GM12878 (cell line): ENCODE data around the gene PSMA7. TPM values are rescaled to one million over a fixed set of nuclear protein-coding genes. Genes with fewer than 3 reads are reported as not detected.
A peak's percentile ranks its signal among the peaks of the same experiment; 100 is the strongest.

Experiments
- ATAC-seq: fragments of 200-7000 bp; cut with Tn5 transposase; 3 replicates; pipeline ENCODE4 v1.9.1; 2020; ENCODE audit warnings: mild to moderate bottlenecking, moderate library complexity
- BruUV-seq: library from RNA; stranded (reverse); fragments of 400-500 nt; replicated peaks from 2 replicates; lab custom pipeline; 2021; lab: Mats Ljungman, UMichigan
- CTCF ChIA-PET: fragments of 300-600 bp; sonication (Branson Sonifier 250); formaldehyde crosslinking; extraction: SDS; loops from one replicate; lab custom pipeline; 2021; ENCODE audit warnings: inconsistent platforms; lab: Yijun Ruan, JAX
- POLR2A ChIA-PET: fragments of 350-600 bp; formaldehyde crosslinking; extraction: SDS; loops from one replicate; lab custom pipeline; 2021; ENCODE audit warnings: inconsistent platforms; lab: Charles Lee
- RAD21 ChIA-PET: fragments of 300-600 bp; sonication (Branson Sonifier 250); formaldehyde crosslinking; loops from one replicate; lab custom pipeline; 2023; ENCODE audit warnings: antibody characterized with exemption; ENCODE audit not compliant: unreplicated experiment; lab: Charles Lee
- SMC1A ChIA-PET: fragments of 300-600 bp; sonication (Branson Sonifier 250); formaldehyde crosslinking; loops from one replicate; lab custom pipeline; 2023; ENCODE audit not compliant: unreplicated experiment, uncharacterized antibody; lab: Charles Lee
- DNase-seq: peaks from one replicate; pipeline ENCODE4 v3.0.0-alpha.2; 2011; ENCODE audit warnings: low read depth, low spot score
- FAIRE-seq: peaks from 3 replicates; lab custom pipeline; 2011; peaks lifted over from hg19 to GRCh38; lab: Jason Lieb, UNC
- H2AFZ ChIP-seq: 2 replicates; pipeline ENCODE4 v1.6.0; 2011; ENCODE audit warnings: low read depth, low read length, control low read depth; ENCODE audit not compliant: control insufficient read depth
- H3K27ac ChIP-seq: 2 replicates; pipeline ENCODE4 v1.5.1; 2011; ENCODE audit warnings: control low read depth; ENCODE audit not compliant: control insufficient read depth, insufficient read depth
- H3K27me3 ChIP-seq, 2 experiments: replicated peaks in 1 of 2; 2 replicates each; pipeline versions ENCODE4 v1.6.0 to v1.6.1; 2011; ENCODE audit warnings: low read length in 1 of 2; ENCODE audit not compliant: control insufficient read depth in 2 of 2, insufficient read depth in 2 of 2
- H3K36me3 ChIP-seq, 2 experiments: 2 replicates each; pipeline ENCODE4 v1.5.1; 2011; ENCODE audit warnings: low read length in 1 of 2; ENCODE audit not compliant: control insufficient read depth in 2 of 2, insufficient read depth in 2 of 2
- H3K4me1 ChIP-seq: 2 replicates; pipeline ENCODE4 v1.6.1; 2011; ENCODE audit warnings: mild to moderate bottlenecking, low read length, moderate library complexity, mixed read lengths; ENCODE audit not compliant: control insufficient read depth, insufficient read depth
- H3K4me2 ChIP-seq: 2 replicates; pipeline ENCODE4 v1.6.0; 2011; ENCODE audit warnings: control low read depth; ENCODE audit not compliant: control insufficient read depth, insufficient read depth
- H3K4me3 ChIP-seq: fragments of 200-600 bp; sonication (generic); 2 replicates; pipeline ENCODE4 v1.5.1; 2016
- H3K79me2 ChIP-seq: 2 replicates; pipeline ENCODE4 v1.6.0; 2011; ENCODE audit warnings: low read length; ENCODE audit not compliant: control insufficient read depth, insufficient read depth
- H3K9ac ChIP-seq: 2 replicates; pipeline ENCODE4 v1.8.0; 2011; ENCODE audit warnings: low read length, control low read depth, mixed read lengths; ENCODE audit not compliant: control insufficient read depth, insufficient read depth
- H3K9me3 ChIP-seq: replicated peaks from 3 replicates; pipeline ENCODE4 v1.5.1; 2011; ENCODE audit warnings: mild to moderate bottlenecking, low read length; ENCODE audit not compliant: control insufficient read depth, insufficient read depth
- H4K20me1 ChIP-seq: 2 replicates; pipeline ENCODE4 v1.6.0; 2011; ENCODE audit not compliant: control insufficient read depth, insufficient read depth
- BHLHE40 ChIP-seq, 2 experiments: fragments of 450-650 bp in 1 of 2; IDR thresholded peaks; 2 replicates each; pipeline ENCODE4 v1.6.1; 2011 to 2017; ENCODE audit warnings: low read depth in 2 of 2, borderline replicate concordance in 1 of 2, improper control_type of control experiment in 1 of 2, low read length in 1 of 2, mild to moderate bottlenecking in 1 of 2
- CTCF ChIP-seq, 3 experiments: IDR thresholded peaks in 2 of 3; conservative IDR thresholded peaks in 1 of 3; 2 replicates each; pipeline ENCODE4 v1.5.1; 2011; ENCODE audit warnings: low read depth in 3 of 3, low read length in 3 of 3, mild to moderate bottlenecking in 3 of 3, control low read depth in 2 of 3, moderate library complexity in 2 of 3, inconsistent platforms in 1 of 3, mixed read lengths in 1 of 3; ENCODE audit not compliant: control insufficient read depth in 2 of 3, insufficient read depth in 1 of 3; ENCODE audit errors: extremely low read depth in 1 of 3
- PAX5 ChIP-seq: IDR thresholded peaks from 2 replicates; pipeline ENCODE4 v1.6.1; 2011; ENCODE audit warnings: low read depth, low read length, borderline replicate concordance
- RAD21 ChIP-seq: IDR thresholded peaks from 2 replicates; pipeline ENCODE4 v1.6.1; 2011; ENCODE audit warnings: mild to moderate bottlenecking, low read depth, low read length, moderate library complexity; ENCODE audit not compliant: insufficient read depth
- SMC3 ChIP-seq: IDR thresholded peaks from 2 replicates; pipeline ENCODE4 v1.6.1; 2011; ENCODE audit warnings: low read length, improper control_type of control experiment, borderline replicate concordance
- SRF ChIP-seq, 2 experiments: IDR thresholded peaks; 2 replicates each; pipeline ENCODE4 v1.6.1; 2011; ENCODE audit warnings: low read depth in 2 of 2, low read length in 2 of 2, mild to moderate bottlenecking in 1 of 2, moderate library complexity in 1 of 2
- YY1 ChIP-seq: IDR thresholded peaks from 2 replicates; pipeline ENCODE4 v1.6.1; 2011; ENCODE audit warnings: low read depth, mild to moderate bottlenecking, low read length
- ZNF384 ChIP-seq: IDR thresholded peaks from 2 replicates; pipeline ENCODE4 v1.6.1; 2012; ENCODE audit warnings: low read depth, mild to moderate bottlenecking, low read length, improper control_type of control experiment, borderline replicate concordance
- WGBS: methylation state at CpG from one replicate; pipeline ENCODE4 v1.1.6; 2016; ENCODE audit warnings: low lambda C conversion rate; ENCODE audit not compliant: insufficient replicate concordance, insufficient coverage; ENCODE audit errors: missing lambda C conversion rate; 5-methylcytosine and 5-hydroxymethylcytosine counted together
- in situ Hi-C: fragments of 300-500 bp; cut with MboI; formaldehyde crosslinking; loops from 9 replicates; pipeline ENCODE4 v1.14.3; 2018; ENCODE audit warnings: mixed read lengths
- intact Hi-C: fragments of 100-400 bp; cut with micrococcal nuclease; formaldehyde crosslinking; loops from one replicate; pipeline ENCODE4 v1.14.2; 2022; ENCODE audit not compliant: unreplicated experiment
- polyA plus RNA-seq, 11 experiments: library from polyadenylated mRNA; depleted of rRNA in 4 of 11; unstranded in 6 of 11; stranded (reverse) in 5 of 11; fragments of >200 nt; fragmentation: Nextera tagmentation in 4 of 11; fragmentation: Illumina TruSeq in 1 of 11; extraction: Ambion mirVana in 4 of 11; extraction: Trizol in 1 of 11; gene quantifications; 1 replicate in 1 of 11; 2 replicates in 10 of 11; pipeline versions ENCODE4 v1.2.1 to v1.2.3, GENCODE V29; 2011 to 2016; ENCODE audit warnings: inconsistent platforms in 2 of 11, missing spikeins in 2 of 11, low read depth in 1 of 11
- total RNA-seq, 4 experiments: library from RNA; depleted of rRNA in 3 of 4; stranded (reverse); fragments of >200 nt in 3 of 4; fragmentation: Illumina TruSeq in 1 of 4; extraction: Trizol in 1 of 4; gene quantifications; 2 replicates each; pipeline versions ENCODE4 v1.2.1 to v1.2.3, GENCODE V29; 2013 to 2021
- TF ChIP-seq, protein P1 (sequence below): IDR thresholded peaks from 2 replicates; pipeline ENCODE4 v1.6.1; 2012; ENCODE audit warnings: low read depth, low read length, improper control_type of control experiment

PSMA7 gene
- total and polyA plus RNA-seq, 10 of the 15 experiments (the other 5 are each of a cell fraction or from before 2014, with no cell fraction given), result 216 to 857 (median 368) TPM

DNA sequence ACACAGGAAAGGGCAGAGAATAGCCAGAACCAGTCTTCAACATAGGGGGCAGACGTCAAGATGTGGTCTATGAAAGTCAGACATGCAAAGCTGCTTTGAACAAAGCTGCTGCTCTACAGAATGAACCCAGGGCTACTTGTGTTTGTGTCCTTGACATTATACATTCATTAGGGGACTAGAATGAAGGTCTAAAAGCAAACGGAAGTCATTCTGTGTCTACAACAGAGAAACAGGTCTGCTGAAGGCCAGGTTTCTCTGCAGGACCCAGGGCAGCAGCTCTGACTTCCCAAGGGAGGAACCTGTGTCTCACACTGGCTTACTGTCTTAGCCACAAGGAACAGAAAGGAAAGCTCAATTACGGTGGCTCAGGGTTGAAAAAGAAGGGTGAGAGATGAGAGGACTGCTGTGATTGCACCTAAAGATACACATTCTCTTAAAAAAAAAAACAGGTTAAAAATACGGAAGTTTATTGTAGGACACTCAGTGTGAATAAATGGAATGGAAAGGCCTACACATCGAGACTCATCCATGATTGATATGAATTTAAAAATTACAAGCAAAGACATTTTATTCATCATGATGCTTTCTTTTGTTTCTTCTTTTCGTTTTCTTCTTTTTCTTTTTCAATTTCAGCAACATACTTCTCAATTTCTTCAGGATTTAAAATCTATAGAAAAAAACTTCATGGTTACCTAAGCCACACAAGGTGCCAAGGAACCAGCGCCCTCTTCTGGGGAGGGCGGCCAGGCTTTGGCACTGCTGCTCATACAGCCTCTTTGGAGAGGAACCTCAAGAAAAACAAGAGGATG lies 6.7 kb downstream of the PSMA7 start:
- CTCF ChIA-PET, result interaction anchor here (1.4 to 3.5 kb wide), 4 partner anchors 11 to 125 kb away, joined by 3 to 35 read pairs (median 14); partner anchors contain the start of gene LSM14B
- ATAC-seq, result peak; percentile 78
- peaks cover 52% of the 10 kb centered on the region in 2 experiments for H3K36me3 ChIP-seq
- RAD21 ChIA-PET, result interaction anchor here (1.1 to 3.3 kb wide), 2 partner anchors 46 to 125 kb away, joined by 3 to 18 read pairs; no protein-coding TSS in a partner anchor
- no peaks in the 10 kb centered on the region for H3K27me3 ChIP-seq
- peaks cover 16% of the 10 kb centered on the region for H4K20me1 ChIP-seq
- H3K79me2 ChIP-seq, result peaks cover 26% of the 10 kb centered on the region
- no TSS peak for BruUV-seq
- FAIRE-seq, result peak; percentile 27
- peaks cover 8% of the 10 kb centered on the region for H3K4me1 ChIP-seq
- H3K9me3 ChIP-seq, result no peaks in the 10 kb centered on the region
- no peak overlapping the region for H3K4me2 ChIP-seq
- H3K9ac ChIP-seq, result no peak overlapping the region
- in situ Hi-C loops (no loop called here), intact Hi-C loops (loop anchor here (2.0 kb wide), 1 partner anchor 126 kb away; no protein-coding TSS in a partner anchor)
- no peak for DNase-seq
- SMC1A ChIA-PET, result interaction anchor here (1.0 to 1.9 kb wide), 5 partner anchors 9 to 128 kb away, joined by 3 to 9 read pairs (median 4); no protein-coding TSS in a partner anchor
- WGBS, result 42% methylated on average over 8 of the region's 8 CpGs
- H2AFZ ChIP-seq, result no peak overlapping the region
- POLR2A ChIA-PET, result no interaction called here
- no peak overlapping the region for H3K27ac ChIP-seq
- no peak for TF ChIP-seq PAX5
- TF ChIP-seq YY1, result peak; percentile 59; the same call in 1 of the 2 replicates
- TF ChIP-seq SRF (IDR thresholded peaks at IDR 0.05; ENCODE audit: low read depth in 2 of 2, low read length in 2 of 2), result no peak
- TF ChIP-seq, protein P1, sequence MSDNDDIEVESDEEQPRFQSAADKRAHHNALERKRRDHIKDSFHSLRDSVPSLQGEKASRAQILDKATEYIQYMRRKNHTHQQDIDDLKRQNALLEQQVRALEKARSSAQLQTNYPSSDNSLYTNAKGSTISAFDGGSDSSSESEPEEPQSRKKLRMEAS, result 0 out of 2 replicates have a peak, but pooled peaks have one; percentile 11
- TF ChIP-seq BHLHE40 (IDR thresholded peaks at IDR 0.05; ENCODE audit: borderline replicate concordance in 1 of 2, low read depth in 2 of 2, low read length in 1 of 2), result 0 out of 4 replicates have a peak, but pooled peaks of 1 of the 2 experiments have one; percentile 18
- TF ChIP-seq ZNF384, result peak; percentile 69
- peak; percentile 73 to 82 (median 79) for TF ChIP-seq CTCF (IDR thresholded peaks at IDR 0.05 in 2 of 3, conservative IDR thresholded peaks at IDR 0.05 in 1 of 3; ENCODE audit: control insufficient read depth in 2 of 3, extremely low read depth in 1 of 3, insufficient read depth in 1 of 3, low read depth in 3 of 3, low read length in 3 of 3)
- peak; percentile 78 for TF ChIP-seq SMC3
- TF ChIP-seq RAD21, result peak; percentile 69
- H3K4me3 ChIP-seq, result no peak overlapping the region
